Measurements from ENCODE around the gene MLPH.

MLPH gene

GRCh38 chr2:237565974-237566373, 78.9 kb downstream of the MLPH start:
- H3K27me3 ChIP-seq (ENCODE audit: control insufficient read depth, insufficient read depth, low read length, poor library complexity, severe bottlenecking): no peaks in the 10 kb centered on the region
- no peaks in the 10 kb centered on the region for H3K36me3 ChIP-seq (ENCODE audit: control insufficient read depth, insufficient read depth, low read length)
- WGBS, 2 experiments: 84 to 91% methylated on average over 1 of the region's 1 CpG
- H3K4me1 ChIP-seq (ENCODE audit: control insufficient read depth, insufficient read depth, low read length): no peaks in the 10 kb centered on the region
- no peak overlapping the region for H3K27ac ChIP-seq (ENCODE audit: insufficient read depth, low read depth, low read length, poor library complexity, severe bottlenecking)
- no peak overlapping the region for H3K4me3 ChIP-seq (ENCODE audit: insufficient read depth, low read depth, low read length)
- H3K9me3 ChIP-seq (ENCODE audit: control insufficient read depth, low read length): no peaks in the 10 kb centered on the region

- Histone ChIP-seq H3K9me3 (ENCODE audit: control insufficient read depth, low read length) (no peaks in the 10 kb centered on the region), H3K4me1 (ENCODE audit: control insufficient read depth, insufficient read depth, low read length) (no peaks in the 10 kb centered on the region), H3K36me3 (ENCODE audit: control insufficient read depth, insufficient read depth, low read length) (no peaks in the 10 kb centered on the region), H3K27me3 (ENCODE audit: control insufficient read depth, insufficient read depth, low read length, poor library complexity, severe bottlenecking) (no peaks in the 10 kb centered on the region), H3K27ac (ENCODE audit: insufficient read depth, low read depth, low read length, poor library complexity, severe bottlenecking) (no peak within 1 kb of the TSS), H3K4me3 (ENCODE audit: insufficient read depth, low read depth, low read length) (no peak within 1 kb of the TSS)
- 88 to 89% methylated on average over 32 of the region's 32 CpGs for WGBS, 2 experiments
Observed at GRCh38 chr2:237566401-237567235, 79.6 kb downstream of the MLPH start, which contains the start of gene PRLH. Gene PRLH, plus strand, starts transcription at chr2:237566574. Its CDS starts 0 bp downstream, at chr2:237566574.

DNA sequence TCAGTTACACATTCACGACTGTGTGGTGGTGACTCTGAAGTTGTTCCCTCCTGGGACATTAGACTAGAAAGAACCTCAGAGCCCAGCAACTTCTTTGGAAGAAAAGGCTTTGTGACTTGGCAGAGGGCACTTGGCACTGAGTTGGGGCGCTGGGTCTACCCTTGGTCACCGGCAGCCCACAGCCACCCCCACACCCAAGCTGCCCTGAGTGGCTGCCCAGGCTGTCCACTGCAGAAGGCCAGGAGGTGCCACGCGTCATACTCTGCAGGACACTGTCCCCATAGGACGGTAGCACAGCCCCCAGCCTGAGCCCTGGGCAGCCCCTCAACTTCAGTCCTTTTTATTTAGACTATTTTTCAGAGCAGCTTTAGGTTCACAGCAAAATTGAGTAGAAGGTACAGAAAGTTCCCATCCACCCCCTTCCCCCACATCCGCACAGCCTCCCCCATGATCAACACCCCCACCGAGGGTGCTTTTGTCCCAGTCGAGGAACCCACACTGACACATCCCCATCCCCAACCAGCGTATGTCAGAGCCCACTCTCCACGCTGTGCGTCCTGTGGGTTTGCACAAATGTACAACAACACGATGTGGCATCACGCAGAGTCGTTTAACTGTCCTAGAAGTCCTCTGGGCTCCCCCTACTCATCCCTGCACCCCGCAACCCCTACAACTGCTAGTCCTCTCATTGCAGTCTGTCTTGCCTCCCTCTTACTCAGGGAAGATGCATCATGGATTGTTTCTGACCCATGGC, 80.4 kb downstream of the MLPH start:
- Histone ChIP-seq H3K4me1 (ENCODE audit: control insufficient read depth, insufficient read depth, low read length) (no peaks in the 10 kb centered on the region), H3K9me3 (ENCODE audit: control insufficient read depth, low read length) (no peaks in the 10 kb centered on the region), H3K4me3 (ENCODE audit: insufficient read depth, low read depth, low read length) (no peak overlapping the region), H3K27me3 (ENCODE audit: control insufficient read depth, insufficient read depth, low read length, poor library complexity, severe bottlenecking) (no peaks in the 10 kb centered on the region), H3K27ac (ENCODE audit: insufficient read depth, low read depth, low read length, poor library complexity, severe bottlenecking) (no peak overlapping the region), H3K36me3 (ENCODE audit: control insufficient read depth, insufficient read depth, low read length) (no peaks in the 10 kb centered on the region)
- 88% methylated on average over 16 of the region's 16 CpGs for WGBS, 2 experiments

DNA sequence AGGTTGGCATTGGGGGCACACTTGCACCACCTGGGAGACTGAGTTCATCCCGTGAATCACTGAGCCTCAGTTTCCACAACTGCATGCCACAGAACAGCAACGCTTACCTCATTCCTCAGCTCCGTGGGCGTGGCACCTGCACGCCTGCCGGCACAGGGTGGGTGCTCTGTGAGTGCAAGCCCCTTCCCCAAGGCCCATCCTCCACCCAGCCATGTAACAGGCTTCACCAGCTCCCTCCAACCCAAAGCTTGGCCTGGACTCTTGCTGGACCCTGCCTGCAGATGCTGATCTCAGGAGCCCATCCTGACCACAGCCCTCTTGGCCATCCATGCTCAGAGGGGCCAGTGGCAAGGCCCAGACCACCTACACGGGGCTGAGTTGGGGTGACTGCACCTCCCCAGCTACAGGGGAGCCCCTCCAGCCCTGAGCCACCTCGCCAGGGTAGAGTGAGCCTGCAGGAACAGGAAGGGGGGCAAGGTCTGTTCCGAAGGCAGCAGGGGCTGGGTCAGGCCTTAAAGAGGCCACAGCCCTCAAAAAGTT, 81.1 kb downstream of the MLPH start:
- Histone ChIP-seq H3K36me3 (ENCODE audit: control insufficient read depth, insufficient read depth, low read length) (no peaks in the 10 kb centered on the region), H3K27me3 (ENCODE audit: control insufficient read depth, insufficient read depth, low read length, poor library complexity, severe bottlenecking) (no peaks in the 10 kb centered on the region), H3K27ac (ENCODE audit: insufficient read depth, low read depth, low read length, poor library complexity, severe bottlenecking) (no peak overlapping the region), H3K9me3 (ENCODE audit: control insufficient read depth, low read length) (no peaks in the 10 kb centered on the region), H3K4me1 (ENCODE audit: control insufficient read depth, insufficient read depth, low read length) (no peaks in the 10 kb centered on the region), H3K4me3 (ENCODE audit: insufficient read depth, low read depth, low read length) (no peak overlapping the region)
- WGBS, 2 experiments: 88 to 89% methylated on average over 9 of the region's 9 CpGs

DNA sequence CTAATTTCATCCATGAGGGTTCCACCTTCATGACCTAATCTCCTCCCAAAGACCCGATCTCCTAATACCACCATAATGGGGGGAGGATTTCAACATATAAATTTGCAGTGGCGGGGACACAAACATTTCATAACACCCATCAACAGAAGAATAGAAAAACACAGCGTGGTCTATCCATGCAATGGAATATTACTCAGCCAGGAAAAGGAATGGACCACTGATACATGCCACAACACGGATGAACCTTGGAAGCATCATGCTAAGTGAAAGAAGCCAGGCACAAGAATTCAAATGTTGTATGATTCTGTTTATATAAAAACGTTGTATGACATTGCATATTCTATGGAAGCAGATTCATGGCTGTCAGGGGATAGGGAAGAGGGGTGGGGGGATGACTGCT, 82.0 kb downstream of the MLPH start:
- Histone ChIP-seq H3K4me1 (ENCODE audit: control insufficient read depth, insufficient read depth, low read length) (no peaks in the 10 kb centered on the region), H3K27me3 (ENCODE audit: control insufficient read depth, insufficient read depth, low read length, poor library complexity, severe bottlenecking) (no peaks in the 10 kb centered on the region), H3K9me3 (ENCODE audit: control insufficient read depth, low read length) (no peaks in the 10 kb centered on the region), H3K27ac (ENCODE audit: insufficient read depth, low read depth, low read length, poor library complexity, severe bottlenecking) (no peak overlapping the region), H3K36me3 (ENCODE audit: control insufficient read depth, insufficient read depth, low read length) (no peaks in the 10 kb centered on the region), H3K4me3 (ENCODE audit: insufficient read depth, low read depth, low read length) (no peak overlapping the region)
- 90 to 96% methylated on average over 4 to 5 of the region's 5 CpGs for WGBS, 2 experiments

DNA sequence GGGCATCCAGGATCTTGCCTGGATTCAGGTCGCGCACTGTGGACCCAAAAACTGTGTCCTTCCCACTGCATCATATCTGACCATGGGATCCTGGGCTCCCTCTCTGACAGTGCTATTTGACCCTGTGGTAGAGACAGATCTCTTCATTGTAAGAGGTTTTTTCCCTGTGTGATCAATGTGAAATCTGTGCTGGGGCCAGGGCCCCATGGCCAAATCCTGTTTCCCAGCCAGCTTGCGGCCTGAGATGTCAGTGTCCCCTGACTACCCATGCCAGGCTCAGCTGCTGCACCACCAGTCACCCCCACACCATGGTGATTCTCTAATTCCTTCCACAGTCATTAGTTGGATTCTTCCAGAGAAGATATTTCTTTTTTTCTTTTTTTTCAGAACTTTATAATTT, 82.8 kb downstream of the MLPH start:
- Histone ChIP-seq H3K27ac (ENCODE audit: insufficient read depth, low read depth, low read length, poor library complexity, severe bottlenecking) (no peak overlapping the region), H3K36me3 (ENCODE audit: control insufficient read depth, insufficient read depth, low read length) (no peaks in the 10 kb centered on the region), H3K27me3 (ENCODE audit: control insufficient read depth, insufficient read depth, low read length, poor library complexity, severe bottlenecking) (no peaks in the 10 kb centered on the region), H3K4me3 (ENCODE audit: insufficient read depth, low read depth, low read length) (no peak overlapping the region), H3K9me3 (ENCODE audit: control insufficient read depth, low read length) (no peaks in the 10 kb centered on the region), H3K4me1 (ENCODE audit: control insufficient read depth, insufficient read depth, low read length) (no peaks in the 10 kb centered on the region)
- WGBS, 2 experiments: 92 to 97% methylated on average over 3 of the region's 3 CpGs

DNA sequence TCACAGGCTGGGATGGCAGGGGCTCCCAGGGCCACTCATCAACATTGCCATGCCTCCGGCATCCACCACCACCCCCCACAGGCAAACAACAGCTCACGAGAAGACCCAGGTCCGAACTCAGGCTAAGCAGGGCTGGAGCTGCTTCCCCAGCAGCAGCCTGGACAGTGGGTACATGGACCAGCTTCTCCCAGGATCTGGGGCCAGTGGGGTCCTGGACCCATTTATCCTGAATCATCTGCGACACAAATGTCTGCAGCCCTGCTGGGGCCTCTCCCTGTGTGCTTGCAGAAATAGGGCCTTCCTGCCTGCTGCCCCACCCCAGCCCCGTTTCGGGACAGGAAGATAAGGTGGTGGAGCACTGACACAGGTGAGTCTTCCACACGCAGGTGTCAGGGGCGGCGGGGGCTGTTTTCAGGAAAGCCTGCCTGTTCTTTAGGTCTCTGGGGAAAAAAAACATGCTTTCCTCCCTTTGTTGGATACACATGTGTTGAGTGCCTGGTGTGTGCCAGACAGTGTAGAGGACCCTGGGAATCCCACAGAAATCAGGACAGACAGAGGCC, 83.8 kb downstream of the MLPH start:
- Histone ChIP-seq H3K4me3 (ENCODE audit: insufficient read depth, low read depth, low read length) (no peak overlapping the region), H3K27ac (ENCODE audit: insufficient read depth, low read depth, low read length, poor library complexity, severe bottlenecking) (no peak overlapping the region), H3K9me3 (ENCODE audit: control insufficient read depth, low read length) (no peaks in the 10 kb centered on the region), H3K27me3 (ENCODE audit: control insufficient read depth, insufficient read depth, low read length, poor library complexity, severe bottlenecking) (no peaks in the 10 kb centered on the region), H3K4me1 (ENCODE audit: control insufficient read depth, insufficient read depth, low read length) (no peaks in the 10 kb centered on the region), H3K36me3 (ENCODE audit: control insufficient read depth, insufficient read depth, low read length) (no peaks in the 10 kb centered on the region)
- 93 to 96% methylated on average over 9 of the region's 9 CpGs for WGBS, 2 experiments

- Histone ChIP-seq H3K27me3 (ENCODE audit: control insufficient read depth, insufficient read depth, low read length, poor library complexity, severe bottlenecking) (no peaks in the 10 kb centered on the region), H3K9me3 (ENCODE audit: control insufficient read depth, low read length) (no peaks in the 10 kb centered on the region), H3K4me1 (ENCODE audit: control insufficient read depth, insufficient read depth, low read length) (no peaks in the 10 kb centered on the region), H3K36me3 (ENCODE audit: control insufficient read depth, insufficient read depth, low read length) (no peaks in the 10 kb centered on the region), H3K27ac (ENCODE audit: insufficient read depth, low read depth, low read length, poor library complexity, severe bottlenecking) (no peak overlapping the region), H3K4me3 (ENCODE audit: insufficient read depth, low read depth, low read length) (no peak overlapping the region)
- WGBS, 2 experiments: 81 to 82% methylated on average over 7 of the region's 7 CpGs
Observed at GRCh38 chr2:237571551-237571950, 84.5 kb downstream of the MLPH start.

- H3K27me3 ChIP-seq (ENCODE audit: control insufficient read depth, insufficient read depth, low read length, poor library complexity, severe bottlenecking): no peaks in the 10 kb centered on the region
- no peaks in the 10 kb centered on the region for H3K4me1 ChIP-seq (ENCODE audit: control insufficient read depth, insufficient read depth, low read length)
- no peaks in the 10 kb centered on the region for H3K36me3 ChIP-seq (ENCODE audit: control insufficient read depth, insufficient read depth, low read length)
- H3K9me3 ChIP-seq (ENCODE audit: control insufficient read depth, low read length): no peaks in the 10 kb centered on the region
- no peak overlapping the region for H3K4me3 ChIP-seq (ENCODE audit: insufficient read depth, low read depth, low read length)
- no peak overlapping the region for H3K27ac ChIP-seq (ENCODE audit: insufficient read depth, low read depth, low read length, poor library complexity, severe bottlenecking)
- WGBS, 2 experiments: 29 to 30% methylated on average over 24 of the region's 24 CpGs
Observed at GRCh38 chr2:237572021-237572741, 85.1 kb downstream of the MLPH start.

All from ectodermal cell (in vitro differentiated cells).